ENCODE measurements around the gene OR9G4.

OR9G4 gene

GRCh38 chr11:56748597-56748996 lies at the start of gene OR9G4:
Gene OR9G4 (minus strand): TSS chr11:56748697. CDS start chr11:56743766, 4,931 bp downstream.
- DNase-seq: no peak

DNA sequence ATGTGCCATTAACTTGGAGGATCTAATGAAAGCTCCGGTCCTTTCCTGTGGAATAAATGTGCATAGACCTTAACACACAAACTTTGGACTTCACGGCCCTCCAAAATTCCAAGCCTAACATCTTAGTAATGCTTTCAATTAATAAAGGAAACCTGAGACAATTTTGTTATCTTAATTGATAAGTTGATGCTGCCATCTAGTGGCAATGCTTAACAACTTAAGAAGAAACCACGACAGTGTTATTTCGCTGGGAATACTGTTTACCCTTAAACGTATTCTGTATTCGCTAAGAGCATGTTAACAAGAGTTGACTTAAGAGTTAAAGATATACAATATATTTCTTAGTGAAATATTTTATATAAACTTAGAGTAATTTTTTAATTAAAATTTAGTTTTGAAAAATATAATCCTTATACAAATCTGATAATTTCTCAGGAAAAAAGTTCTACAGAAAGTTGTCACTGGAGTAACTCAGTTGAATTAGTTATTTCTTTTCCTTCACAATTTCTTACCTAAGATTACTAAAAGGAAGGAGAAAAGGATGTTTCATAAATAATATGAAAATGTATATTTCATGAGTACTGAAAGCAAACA lies 35.0 kb upstream of the OR9G4 start:
- DNase-seq: peak; percentile 48

DNA sequence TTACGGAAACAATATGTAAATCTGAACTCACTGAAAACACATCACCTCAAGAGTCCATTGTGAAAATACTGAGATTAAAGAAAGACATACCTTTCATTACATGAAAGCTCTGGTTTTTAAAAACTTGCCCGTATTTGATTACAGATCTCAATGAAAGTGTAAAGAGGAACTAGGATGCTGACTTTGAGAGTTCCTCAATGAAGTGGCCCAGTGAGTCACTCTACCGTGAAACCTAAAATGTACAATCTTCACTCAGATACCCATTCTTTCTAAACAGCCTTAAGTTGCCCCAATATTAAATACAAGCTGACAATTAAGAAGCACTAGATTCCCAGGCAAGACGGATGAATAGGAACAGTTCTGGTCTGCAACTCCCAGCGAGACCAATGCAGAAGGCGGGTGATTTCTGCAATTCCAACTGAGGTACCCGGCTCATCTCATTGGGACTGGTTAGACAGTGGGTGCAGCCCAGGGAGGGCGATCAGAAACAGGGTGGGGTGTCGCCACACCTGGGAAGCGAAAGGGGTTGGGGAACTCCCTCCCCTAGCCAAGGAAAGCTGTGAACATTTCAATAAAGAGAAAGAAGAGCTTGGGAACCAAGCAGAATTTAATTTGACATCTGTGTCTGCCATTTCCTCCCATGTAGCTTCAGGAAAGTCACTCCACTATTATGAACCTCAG lies 33.8 kb upstream of the OR9G4 start:
- no peak for DNase-seq

DNA sequence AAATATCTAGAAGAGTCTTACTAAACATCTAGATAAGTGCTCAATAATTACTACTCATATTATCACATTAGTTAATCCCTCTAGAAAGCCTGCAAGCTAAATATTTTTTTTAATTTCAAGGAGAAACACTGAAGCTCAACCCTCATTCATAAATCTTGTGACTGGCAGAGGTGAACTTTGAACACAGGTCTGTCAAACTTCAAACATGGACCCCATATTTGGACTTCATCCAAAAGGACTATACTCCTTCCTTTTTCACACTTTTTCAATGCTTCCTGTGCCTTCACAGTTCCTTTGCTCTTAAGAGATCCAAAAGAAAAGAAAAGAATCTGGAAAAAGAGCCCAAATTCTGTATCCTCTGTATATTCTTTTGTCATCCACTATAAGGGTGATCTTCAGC lies 28.3 kb upstream of the OR9G4 start:
- DNase-seq: no peak

- no peak for DNase-seq
Observed at GRCh38 chr11:56764976-56765375, 16.5 kb upstream of the OR9G4 start.

DNA sequence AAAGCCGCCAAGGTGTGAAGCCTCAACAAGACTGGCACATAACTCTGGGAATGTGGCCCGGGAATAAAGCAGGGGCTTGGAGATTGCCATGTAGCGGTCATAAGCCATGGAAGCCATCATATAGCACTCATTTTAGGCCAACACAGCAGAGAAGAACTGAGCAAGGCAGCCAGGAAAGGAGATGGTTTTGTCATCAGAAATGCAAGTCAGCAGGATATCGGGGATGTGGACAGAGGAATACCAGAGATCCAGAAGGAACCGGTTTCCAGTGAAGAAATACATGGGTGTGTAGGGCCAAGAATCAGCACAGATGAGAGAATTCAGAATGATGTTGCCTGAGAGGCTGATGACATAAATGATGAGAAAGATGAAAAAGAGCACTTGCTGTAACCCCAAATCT lies 3.0 kb upstream of the OR9G4 start:
- no peak for DNase-seq

DNA sequence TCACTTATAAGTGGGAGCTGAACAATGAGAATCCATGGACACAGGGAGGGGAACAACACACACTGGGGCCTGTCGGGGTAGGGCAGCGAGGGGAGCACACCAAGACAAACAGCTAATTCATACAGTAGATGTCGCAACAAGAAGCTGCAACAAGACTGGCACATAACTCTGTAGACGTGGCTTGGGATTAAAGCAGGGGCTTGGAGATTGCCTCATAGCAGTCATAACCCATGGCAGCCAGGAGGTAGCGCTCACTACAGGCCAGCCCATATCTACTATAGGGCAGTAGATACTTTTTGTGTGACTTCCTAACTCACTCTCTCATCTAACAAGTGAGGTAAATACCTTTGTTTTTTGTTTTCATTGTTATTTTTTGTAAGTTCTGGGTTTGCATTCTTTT lies 1.7 kb upstream of the OR9G4 start:
- no peak for DNase-seq

DNA sequence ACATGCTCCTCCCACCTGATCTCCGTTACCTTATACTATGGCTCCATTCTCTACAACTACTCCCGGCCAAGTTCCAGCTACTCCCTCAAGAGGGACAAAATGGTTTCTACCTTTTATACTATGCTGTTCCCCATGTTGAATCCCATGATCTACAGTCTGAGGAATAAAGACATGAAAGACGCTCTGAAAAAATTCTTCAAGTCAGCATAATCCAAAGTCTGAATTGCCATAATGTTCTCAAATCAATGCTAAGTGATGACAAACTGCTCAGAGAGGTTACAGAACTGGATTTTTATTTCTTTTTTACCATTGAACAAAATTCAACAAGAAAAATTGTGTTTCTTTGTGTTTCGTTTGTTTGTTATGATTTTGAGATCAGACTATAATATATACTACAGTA lies 7.6 kb downstream of the OR9G4 start:
- DNase-seq: no peak

DNA sequence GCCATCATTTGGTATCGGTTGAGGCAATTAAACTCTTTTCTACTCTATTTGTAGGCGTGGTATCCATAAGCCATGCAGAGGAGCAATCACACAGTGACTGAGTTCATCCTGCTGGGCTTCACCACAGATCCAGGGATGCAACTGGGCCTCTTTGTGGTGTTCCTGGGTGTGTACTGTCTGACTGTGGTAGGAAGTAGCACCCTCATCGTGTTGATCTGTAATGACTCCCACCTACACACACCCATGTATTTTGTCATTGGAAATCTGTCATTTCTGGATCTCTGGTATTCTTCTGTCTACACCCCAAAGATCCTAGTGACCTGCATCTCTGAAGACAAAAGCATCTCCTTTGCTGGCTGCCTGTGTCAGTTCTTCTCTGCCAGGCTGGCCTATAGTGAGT lies 8.4 kb downstream of the OR9G4 start:
- DNase-seq: no peak

GRCh38 chr11:56720513-56720912 lies 28.0 kb downstream of the OR9G4 start:
- no peak for DNase-seq

- DNase-seq: no peak
Observed at GRCh38 chr11:56716379-56716854, 32.1 kb downstream of the OR9G4 start.

DNA sequence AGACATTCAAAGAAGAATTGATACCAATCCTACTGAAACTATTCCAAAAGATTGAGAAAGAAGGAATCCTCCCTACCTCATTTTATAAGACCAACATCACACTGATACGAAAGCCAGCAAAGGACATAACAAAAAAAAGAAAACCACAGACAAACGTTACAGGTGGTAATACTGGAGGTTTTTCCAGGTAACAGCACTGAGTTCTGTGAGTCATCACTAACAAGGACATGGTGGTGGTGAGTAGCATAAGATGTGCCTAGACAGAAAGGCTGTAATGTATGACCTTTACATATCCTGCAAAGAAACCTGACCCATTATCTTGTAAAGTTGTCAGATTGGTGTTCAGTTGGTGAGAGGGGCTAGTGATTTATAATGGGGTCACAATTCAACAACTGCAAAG lies 34.3 kb downstream of the OR9G4 start:
- DNase-seq: no peak

DNA sequence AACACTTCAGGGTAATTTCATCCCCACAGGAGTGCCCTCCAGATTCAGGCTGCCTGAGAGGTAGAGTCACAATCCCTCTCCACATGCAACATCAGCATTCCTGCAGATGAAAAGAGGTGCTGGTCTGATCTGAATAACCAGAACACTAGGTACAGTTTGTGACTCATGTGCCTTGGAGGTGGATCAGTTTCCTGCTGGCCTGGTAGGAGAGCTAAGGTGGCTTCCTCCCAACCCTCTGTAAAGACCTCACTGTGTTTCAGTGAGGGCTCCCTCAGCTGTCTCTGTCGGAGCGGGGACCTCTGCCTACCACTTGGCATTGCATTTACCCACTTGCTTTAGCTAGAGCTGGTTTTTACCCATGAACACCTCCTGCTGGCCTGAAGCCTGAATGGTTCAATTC lies 42.0 kb downstream of the OR9G4 start:
- no peak for DNase-seq

DNA sequence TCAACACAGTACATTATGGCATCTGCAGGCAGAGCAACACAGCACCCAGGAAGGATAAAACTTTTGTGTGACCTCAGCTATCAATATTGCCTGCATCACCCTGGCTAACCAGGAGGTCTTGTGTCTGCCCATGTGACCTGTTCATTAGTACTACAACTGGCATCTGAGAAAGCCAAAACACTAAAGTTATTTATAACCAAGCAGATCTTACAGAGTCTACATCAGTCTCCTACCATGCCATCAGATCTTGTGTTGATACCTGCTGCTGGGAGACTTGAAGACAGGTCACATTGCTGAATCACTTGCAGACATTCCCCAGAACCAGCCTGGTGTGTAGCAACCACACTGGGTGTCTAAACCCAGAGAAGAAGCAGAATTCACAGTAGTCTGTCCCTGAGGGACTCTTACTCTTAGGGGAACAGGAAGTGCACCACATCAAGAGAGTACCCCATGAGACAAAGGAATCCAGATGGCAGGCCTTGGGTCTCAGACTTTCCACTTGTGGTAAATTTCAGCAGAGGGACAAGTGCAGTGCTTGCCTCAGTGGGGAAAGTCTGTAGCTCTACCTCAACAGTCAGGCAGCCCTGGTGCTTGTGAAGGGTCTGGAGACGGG lies 42.6 kb downstream of the OR9G4 start:
- no peak for DNase-seq

DNA sequence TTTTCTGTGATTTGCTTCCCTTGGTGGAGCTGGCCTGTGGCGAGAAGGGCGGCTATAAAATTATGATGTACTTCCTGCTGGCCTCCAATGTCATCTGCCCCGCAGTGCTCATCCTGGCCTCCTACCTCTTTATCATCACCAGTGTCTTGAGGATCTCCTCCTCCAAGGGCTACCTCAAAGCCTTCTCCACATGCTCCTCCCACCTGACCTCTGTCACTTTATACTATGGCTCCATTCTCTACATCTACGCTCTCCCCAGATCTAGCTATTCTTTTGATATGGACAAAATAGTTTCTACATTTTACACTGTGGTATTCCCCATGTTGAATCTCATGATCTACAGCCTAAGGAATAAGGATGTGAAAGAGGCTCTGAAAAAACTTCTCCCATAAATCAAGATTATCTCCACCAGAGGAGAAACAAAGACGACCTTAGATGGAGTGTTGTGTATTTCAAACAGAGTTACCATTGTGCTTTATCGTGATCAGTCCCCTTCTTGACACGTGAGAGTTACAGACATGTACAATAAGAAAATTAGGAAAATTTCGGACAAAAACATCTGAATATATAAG lies 47.5 kb downstream of the OR9G4 start:
- DNase-seq: no peak

- no peak for DNase-seq
Observed at GRCh38 chr11:56700242-56700913, 48.1 kb downstream of the OR9G4 start.

GRCh38 chr11:56698795-56699194 lies 49.7 kb downstream of the OR9G4 start, which contains the start of gene OR9G1:
Gene OR9G1 (plus strand): TSS chr11:56699095. CDS start chr11:56700388, 1,293 bp downstream.
- DNase-seq: no peak

- no peak for DNase-seq
Observed at GRCh38 chr11:56693428-56693827, 55.1 kb downstream of the OR9G4 start.

Measured in NCI-H146 (cell line).